Vagina (tissue), 2 donors: ENCODE measurements around the gene PDE2A. TPM values are rescaled to one million over a fixed set of nuclear protein-coding genes. Genes with fewer than 3 reads are reported as not detected.

Experiments
- DNase-seq, 2 donors: peaks; one replicate each; pipeline ENCODE4 v3.0.0-alpha.2; 2017; ENCODE audit errors: extremely low spot score in 2 of 2
- H3K27ac ChIP-seq: fragments of 200-600 bp; sonication (generic); one replicate; pipeline ENCODE4 v1.5.1; 2019
- H3K27me3 ChIP-seq: fragments of 200-600 bp; sonication (generic); one replicate; pipeline ENCODE4 v1.5.1; 2019
- H3K36me3 ChIP-seq, 2 donors: fragments of 200-600 bp; sonication (generic); one replicate each; pipeline ENCODE4 v1.5.1; 2017 to 2019
- H3K4me1 ChIP-seq: fragments of 200-600 bp; sonication (generic); one replicate; pipeline ENCODE4 v1.5.1; 2019
- H3K4me3 ChIP-seq, 2 donors: fragments of 200-600 bp; sonication (generic); 1 replicate in 1 of 2; 2 replicates in 1 of 2; pipeline ENCODE4 v1.5.1; 2016 to 2019
- H3K9me3 ChIP-seq: fragments of 200-600 bp; sonication (generic); one replicate; pipeline ENCODE4 v1.5.1; 2019
- CTCF ChIP-seq, 3 experiments: fragments of 450-650 bp in 2 of 3; fragments of 200-600 bp in 1 of 3; sonication (generic) in 1 of 3; IDR thresholded peaks; one replicate each; pipeline ENCODE4 v1.5.1; 2017 to 2019; ENCODE audit warnings: antibody characterized with exemption in 3 of 3, mild to moderate bottlenecking in 2 of 3, moderate library complexity in 2 of 3
- POLR2A ChIP-seq, 2 donors: fragments of 450-650 bp; IDR thresholded peaks; one replicate each; pipeline ENCODE4 v1.6.1; 2017; ENCODE audit warnings: antibody characterized with exemption in 2 of 2, mild to moderate bottlenecking in 2 of 2, moderate library complexity in 2 of 2
- POLR2AphosphoS5 ChIP-seq, 2 donors: sonication (generic); formaldehyde crosslinking; IDR thresholded peaks; one replicate each; pipeline ENCODE4 v1.9.0; 2017; ENCODE audit warnings: antibody characterized with exemption in 2 of 2, mild to moderate bottlenecking in 2 of 2, low read depth in 1 of 2; ENCODE audit not compliant: insufficient read depth in 1 of 2
- intact Hi-C: fragments of 100-400 bp; cut with DNase I; formaldehyde crosslinking; loops from one replicate; pipeline ENCODE4 v1.15.1; 2023
- total RNA-seq: library from RNA; depleted of rRNA; stranded (reverse); fragments of >200 nt; gene quantifications from one replicate; pipeline ENCODE4 v1.2.3, GENCODE V29; 2016

Gene PDE2A
- total RNA-seq, 1 donor from 2014 or later: 57.0 TPM

- Histone ChIP-seq H3K4me3 (no peak overlapping the region), H3K27me3 (no peaks in the 10 kb centered on the region), H3K4me1 (no peaks in the 10 kb centered on the region), H3K27ac (no peak overlapping the region), H3K36me3 (no peaks in the 10 kb centered on the region), H3K9me3 (no peaks in the 10 kb centered on the region)
- DNase-seq: no peak
- no peak for TF ChIP-seq POLR2A (IDR thresholded peaks at IDR 0.05)
- TF ChIP-seq POLR2AphosphoS5 (IDR thresholded peaks at IDR 0.05; ENCODE audit: insufficient read depth in 1 of 2, low read depth in 1 of 2): no peak
- TF ChIP-seq CTCF (IDR thresholded peaks at IDR 0.05): no peak
- intact Hi-C loops: no loop called here
Measured at GRCh38 chr11:72602250-72602904, 71.8 kb downstream of the PDE2A start.

GRCh38 chr11:72600557-72600956 is 73.7 kb downstream of the PDE2A start:
- Histone ChIP-seq H3K4me3 (no peak overlapping the region), H3K27me3 (no peaks in the 10 kb centered on the region), H3K9me3 (no peaks in the 10 kb centered on the region), H3K36me3 (no peaks in the 10 kb centered on the region), H3K27ac (no peak overlapping the region), H3K4me1 (no peaks in the 10 kb centered on the region)
- TF ChIP-seq CTCF (IDR thresholded peaks at IDR 0.05): no peak
- no peak for TF ChIP-seq POLR2A (IDR thresholded peaks at IDR 0.05)
- TF ChIP-seq POLR2AphosphoS5 (IDR thresholded peaks at IDR 0.05; ENCODE audit: insufficient read depth in 1 of 2, low read depth in 1 of 2): no peak
- DNase-seq: no peak
- intact Hi-C loops: no loop called here

GRCh38 chr11:72599325-72600117 is 74.7 kb downstream of the PDE2A start:
- no peaks in the 10 kb centered on the region for H3K27me3 ChIP-seq
- intact Hi-C loops: loop anchor here (1.0 kb wide), 1 partner anchor 34 kb away; no protein-coding TSS in a partner anchor
- H3K4me1 ChIP-seq: no peaks in the 10 kb centered on the region
- H3K9me3 ChIP-seq: no peaks in the 10 kb centered on the region
- no peak for DNase-seq
- TF ChIP-seq CTCF (IDR thresholded peaks at IDR 0.05) (no peak), POLR2A (IDR thresholded peaks at IDR 0.05) (no peak), POLR2AphosphoS5 (IDR thresholded peaks at IDR 0.05; ENCODE audit: insufficient read depth in 1 of 2, low read depth in 1 of 2) (no peak)
- H3K27ac ChIP-seq: no peak overlapping the region
- no peaks in the 10 kb centered on the region for H3K36me3 ChIP-seq
- no peak overlapping the region for H3K4me3 ChIP-seq

GRCh38 chr11:72598906-72599305 is 75.3 kb downstream of the PDE2A start:
- Histone ChIP-seq H3K4me3 (no peak overlapping the region), H3K36me3 (no peaks in the 10 kb centered on the region), H3K27ac (no peak overlapping the region), H3K27me3 (no peaks in the 10 kb centered on the region), H3K9me3 (no peaks in the 10 kb centered on the region), H3K4me1 (no peaks in the 10 kb centered on the region)
- intact Hi-C loops: loop anchor here (1.0 kb wide), 1 partner anchor 34 kb away; no protein-coding TSS in a partner anchor
- peak in 2 of 3 experiments; percentile 22 to 27 for TF ChIP-seq CTCF (IDR thresholded peaks at IDR 0.05)
- no peak for TF ChIP-seq POLR2AphosphoS5 (IDR thresholded peaks at IDR 0.05; ENCODE audit: insufficient read depth in 1 of 2, low read depth in 1 of 2)
- no peak for TF ChIP-seq POLR2A (IDR thresholded peaks at IDR 0.05)
- DNase-seq: no peak

DNA sequence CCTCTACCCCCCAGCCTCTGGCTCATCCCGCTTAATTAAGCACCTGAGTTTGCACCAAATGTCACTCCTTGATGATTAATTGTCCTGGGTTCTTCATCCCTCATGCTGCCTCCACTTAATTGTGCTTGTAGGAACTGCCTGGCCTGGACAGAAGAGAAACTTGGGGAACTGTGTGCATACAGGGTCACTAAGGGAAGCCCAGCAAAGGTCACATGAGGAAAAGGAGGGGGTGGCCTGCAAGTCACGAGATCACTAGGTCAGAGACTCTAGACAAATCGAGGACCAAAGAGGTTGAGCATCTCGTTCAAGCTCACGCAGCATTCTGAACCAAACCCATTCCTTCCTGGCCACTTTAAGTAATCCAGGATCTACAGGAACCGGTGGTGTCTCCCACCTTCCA is 75.8 kb downstream of the PDE2A start:
- DNase-seq: no peak
- Histone ChIP-seq H3K27me3 (no peaks in the 10 kb centered on the region), H3K4me1 (no peaks in the 10 kb centered on the region), H3K4me3 (no peak overlapping the region), H3K27ac (no peak overlapping the region), H3K9me3 (no peaks in the 10 kb centered on the region), H3K36me3 (no peaks in the 10 kb centered on the region)
- intact Hi-C loops: no loop called here
- TF ChIP-seq POLR2A (IDR thresholded peaks at IDR 0.05) (no peak), CTCF (IDR thresholded peaks at IDR 0.05) (no peak), POLR2AphosphoS5 (IDR thresholded peaks at IDR 0.05; ENCODE audit: insufficient read depth in 1 of 2, low read depth in 1 of 2) (no peak)
